Activated CD8-positive, alpha-beta memory T cell treated with anti-CD3 and anti-CD28 coated beads, Interleukin-2, amount 50 U/mL, for 4 hours (primary cell): Measurements from ENCODE around the gene PKD1L1.
"Not testable (repeated sequence)": the region's sequence is repeated elsewhere in the genome, so short reads cannot be mapped to it uniquely, and the experiment has no call there.

ENCODE experiments used
- DNase-seq: peaks from one replicate; pipeline ENCODE4 v3.0.0-alpha.2; 2020

The PKD1L1 gene

DNA sequence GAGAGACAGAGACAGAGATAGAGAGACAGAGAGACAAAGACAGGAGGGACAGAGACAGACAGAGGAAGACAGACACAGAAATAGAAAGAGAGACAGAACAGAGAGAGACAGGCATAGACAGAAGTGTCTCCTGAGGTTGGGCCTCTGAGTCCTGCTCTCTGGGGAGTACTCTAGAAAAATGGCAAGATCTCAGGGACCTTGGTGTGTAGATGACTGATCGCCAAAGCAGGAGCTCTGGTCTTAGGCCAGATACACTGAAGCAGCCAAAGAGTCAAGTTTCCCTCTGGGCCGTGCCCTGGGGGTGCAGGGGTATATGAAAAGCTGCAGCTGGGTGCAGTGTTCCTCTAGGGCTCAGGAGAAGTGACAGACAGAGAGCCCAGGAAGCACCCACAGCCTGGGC is 189.7 kb downstream of the PKD1L1 start:
- no peak for DNase-seq

- no peak for DNase-seq
Measured at GRCh38 chr7:47757921-47758411, 190.3 kb downstream of the PKD1L1 start.

- no peak for DNase-seq
Measured at GRCh38 chr7:47756636-47757035, 191.6 kb downstream of the PKD1L1 start.

GRCh38 chr7:47755248-47755647 is 193.0 kb downstream of the PKD1L1 start:
- DNase-seq = no peak

GRCh38 chr7:47751724-47752123 is 196.5 kb downstream of the PKD1L1 start:
- DNase-seq = not testable (repeated sequence)

- no peak for DNase-seq
Measured at GRCh38 chr7:47751043-47751442, 197.2 kb downstream of the PKD1L1 start.

GRCh38 chr7:47748041-47748440 is 200.2 kb downstream of the PKD1L1 start:
- no peak for DNase-seq

DNA sequence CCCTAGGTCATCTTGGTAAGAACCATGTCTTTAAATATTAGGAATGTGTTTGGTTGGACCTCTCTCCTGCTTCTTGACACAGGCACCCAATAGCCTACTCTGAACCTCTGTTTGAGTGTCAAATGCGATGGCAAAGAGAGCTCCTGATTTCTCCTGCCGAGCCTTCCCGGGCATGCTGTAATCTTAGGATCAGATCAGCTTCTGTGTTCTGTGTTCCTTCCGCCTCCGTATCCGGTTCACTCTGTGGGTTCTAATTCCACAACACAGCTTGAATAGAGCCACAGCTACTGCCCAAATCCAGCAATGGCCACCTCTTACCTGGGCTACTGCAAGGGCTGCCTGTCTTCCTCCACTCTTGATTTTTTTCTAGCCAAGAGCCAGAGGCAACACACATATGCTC is 201.1 kb downstream of the PKD1L1 start:
- DNase-seq = no peak

DNA sequence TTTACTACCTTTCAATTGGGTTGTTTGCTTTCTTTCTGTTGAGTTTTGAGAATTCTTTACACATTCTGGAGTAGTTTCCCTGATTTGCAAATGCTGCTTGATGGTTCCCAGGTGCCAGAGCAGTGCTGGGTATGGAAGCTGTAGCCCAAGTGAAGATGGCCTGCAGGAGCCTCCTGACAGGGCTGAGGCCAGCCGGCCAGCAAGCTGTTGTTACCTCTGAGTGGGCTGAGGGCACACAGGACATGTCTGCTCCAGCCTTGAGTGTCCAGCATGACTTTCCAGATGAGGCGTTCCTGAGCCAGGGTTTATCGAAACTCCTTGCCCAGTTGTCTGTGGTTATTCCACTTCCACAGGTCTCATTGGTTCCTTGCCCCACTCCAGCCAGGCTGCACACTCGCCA is 201.8 kb downstream of the PKD1L1 start:
- DNase-seq = no peak

DNA sequence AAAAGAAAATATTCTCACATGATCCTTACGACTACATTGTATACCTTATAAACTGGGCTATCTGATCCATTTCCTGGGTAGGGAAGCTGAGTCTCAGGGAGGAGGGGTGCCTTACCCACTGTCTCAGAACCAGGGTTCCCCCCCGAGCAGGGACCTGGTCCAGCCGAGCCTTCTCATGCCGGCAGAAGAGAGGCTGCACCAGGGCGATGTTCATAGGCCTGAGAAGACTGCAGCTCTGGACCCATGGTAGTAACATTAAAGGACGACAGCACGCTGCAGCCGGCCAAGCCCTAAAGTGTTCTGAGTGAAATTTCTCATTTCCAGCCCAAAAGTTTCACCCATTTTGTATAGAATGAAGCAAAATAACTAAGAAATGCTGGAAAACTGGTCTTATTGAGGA is 203.4 kb downstream of the PKD1L1 start:
- DNase-seq = no peak

DNA sequence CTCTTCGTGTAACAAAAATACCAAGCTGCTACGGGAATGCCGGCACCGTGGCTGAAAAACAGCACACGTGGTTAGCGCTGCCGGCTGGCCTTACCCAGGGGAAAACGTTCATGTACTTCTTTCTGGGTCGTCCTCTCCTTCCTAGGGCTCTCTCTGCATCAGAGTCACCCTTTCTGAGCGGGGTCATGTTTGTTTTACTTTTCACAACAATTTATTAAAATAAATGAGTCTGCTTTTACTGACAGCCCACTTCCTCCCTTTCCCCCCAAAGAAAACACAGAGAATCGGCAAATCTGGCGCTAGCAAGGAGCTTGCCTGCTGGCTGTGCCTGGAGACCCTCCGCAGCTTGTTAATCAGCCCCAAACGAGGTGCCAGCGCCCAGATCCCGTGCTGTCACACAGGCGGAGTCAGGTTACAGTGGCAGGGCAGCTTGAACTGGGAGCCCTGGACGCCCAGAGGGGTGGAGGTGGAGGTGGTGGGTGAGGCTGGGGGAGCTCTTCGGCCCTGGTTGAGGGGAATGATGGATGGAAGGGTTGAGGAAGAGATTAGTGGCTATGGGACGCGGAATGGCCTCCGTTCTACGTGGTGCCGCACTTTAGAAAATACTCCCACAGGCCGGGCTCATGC is 204.2 kb downstream of the PKD1L1 start:
- no peak for DNase-seq

DNA sequence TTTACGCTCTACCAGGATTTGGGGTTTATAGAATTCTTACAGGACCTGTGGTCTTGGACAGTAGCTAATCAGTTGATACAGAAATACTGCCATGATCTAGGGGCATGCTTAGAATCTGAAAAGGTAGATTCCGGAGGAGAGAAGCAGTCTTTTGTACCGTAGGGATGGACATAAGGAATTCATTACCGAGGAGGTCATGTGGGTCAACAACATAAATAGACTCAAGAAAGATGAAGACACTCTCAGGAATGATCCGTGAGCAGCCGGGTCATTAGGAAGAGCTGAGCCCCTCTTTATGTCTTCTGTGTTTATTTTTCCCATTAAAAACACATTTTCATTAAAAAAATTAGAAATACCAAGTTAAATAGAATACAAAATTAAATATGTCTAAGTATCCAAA is 206.3 kb downstream of the PKD1L1 start:
- no peak for DNase-seq

- DNase-seq = no peak
Measured at GRCh38 chr7:47739891-47740290, 208.4 kb downstream of the PKD1L1 start.

DNA sequence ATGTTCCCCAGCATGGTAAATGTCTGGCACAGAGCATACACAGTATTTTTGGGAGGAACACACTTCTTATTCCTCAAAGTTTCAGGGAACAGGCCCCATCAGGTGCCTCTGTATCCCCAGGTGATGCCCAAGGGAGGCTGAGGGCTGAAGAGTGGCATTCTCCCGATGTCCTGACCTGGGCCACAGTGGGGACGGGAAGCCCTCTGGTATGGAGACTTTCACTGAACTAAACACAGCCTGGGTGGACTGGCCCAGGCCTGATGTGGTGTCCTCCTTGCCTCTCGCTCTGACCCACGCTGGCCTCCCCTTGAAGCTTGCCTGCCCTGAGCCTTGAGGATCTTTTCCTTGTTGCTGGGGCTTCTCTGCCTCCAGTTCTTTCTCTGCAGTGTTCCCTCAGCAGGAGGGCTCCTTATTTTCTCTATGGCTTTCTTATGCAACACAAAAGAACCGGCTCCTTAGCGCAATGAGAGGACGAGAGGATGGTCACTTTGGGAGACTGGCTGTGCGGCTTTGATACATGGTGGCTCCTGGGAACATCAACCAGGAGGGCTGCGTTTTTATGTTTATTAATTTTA is 208.9 kb downstream of the PKD1L1 start:
- no peak for DNase-seq

DNA sequence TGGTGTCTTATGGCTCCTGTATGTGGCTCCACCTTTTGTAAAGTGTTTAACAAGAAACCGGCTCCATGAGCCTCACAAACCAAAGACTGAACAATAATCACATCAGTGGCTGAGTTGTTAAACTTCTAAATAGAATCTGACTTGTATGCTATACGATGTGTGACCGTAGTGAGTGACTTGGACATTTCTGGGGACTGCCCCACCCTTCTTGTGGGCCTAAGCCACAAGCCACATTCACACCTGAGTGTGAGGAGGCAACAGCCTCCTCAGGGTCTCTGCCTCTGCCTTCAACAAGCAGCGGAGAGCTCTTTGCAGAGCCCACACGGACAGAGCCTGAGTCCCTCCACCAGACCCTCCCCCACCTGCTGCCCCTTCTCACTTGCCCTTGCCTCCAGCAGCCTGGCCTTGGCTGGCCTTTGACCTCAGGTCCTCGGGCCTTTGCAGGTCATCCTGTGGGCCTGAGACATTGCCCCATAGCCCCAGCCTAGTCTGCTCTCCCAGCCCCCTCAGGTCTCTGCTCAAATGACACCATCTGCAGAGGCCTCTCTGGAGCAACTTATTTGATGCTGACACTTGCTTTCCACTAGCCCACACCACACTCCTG is 209.6 kb downstream of the PKD1L1 start:
- no peak for DNase-seq

- no peak for DNase-seq
Measured at GRCh38 chr7:47737601-47738000, 210.7 kb downstream of the PKD1L1 start.

DNA sequence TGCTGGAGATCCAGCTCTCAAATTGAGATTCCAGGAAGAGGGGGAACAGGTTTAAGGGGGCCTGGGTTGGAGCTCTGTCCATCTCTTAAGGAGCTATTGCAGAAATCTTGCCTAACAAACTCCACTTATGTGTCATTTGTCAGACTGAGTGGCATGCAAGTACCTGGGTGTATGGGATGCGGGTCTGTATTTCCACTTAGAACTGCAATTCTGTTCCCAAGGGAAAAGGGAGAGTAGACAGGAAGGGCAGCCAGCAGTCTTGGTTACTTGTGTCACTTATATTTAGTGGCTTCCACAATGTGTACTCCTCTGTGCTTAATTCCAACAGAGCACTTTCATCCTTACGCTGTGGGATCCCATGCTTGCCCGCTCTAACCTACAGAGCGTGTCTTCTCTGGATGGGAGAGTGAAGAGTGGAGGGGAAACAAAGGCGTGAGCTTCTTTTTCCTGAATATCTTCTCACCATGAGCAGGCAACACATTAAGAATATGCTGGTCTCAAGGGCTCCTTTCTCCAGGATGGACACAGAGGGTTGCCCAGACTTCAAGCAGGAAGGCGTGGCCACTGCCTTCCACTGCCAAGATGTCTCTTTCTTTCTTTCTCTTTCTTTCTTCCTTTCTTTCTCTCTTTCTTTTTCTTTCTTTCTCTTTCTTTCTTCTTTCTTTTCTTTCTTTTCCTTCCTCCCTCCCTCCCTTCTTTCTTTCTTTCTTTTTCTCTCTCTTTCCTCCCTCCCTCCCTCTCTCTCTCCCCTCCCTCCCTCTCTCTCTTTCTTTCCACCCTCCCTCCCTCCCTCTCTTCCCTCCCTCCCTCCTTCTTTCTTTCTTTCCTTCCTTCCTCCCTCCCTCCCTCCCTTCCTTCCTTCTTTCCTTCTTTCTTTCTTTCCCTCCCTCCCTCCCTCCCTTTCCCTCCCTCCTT is 212.6 kb downstream of the PKD1L1 start:
- no peak for DNase-seq

- no peak for DNase-seq
Measured at GRCh38 chr7:47734949-47735291, 213.3 kb downstream of the PKD1L1 start.

DNA sequence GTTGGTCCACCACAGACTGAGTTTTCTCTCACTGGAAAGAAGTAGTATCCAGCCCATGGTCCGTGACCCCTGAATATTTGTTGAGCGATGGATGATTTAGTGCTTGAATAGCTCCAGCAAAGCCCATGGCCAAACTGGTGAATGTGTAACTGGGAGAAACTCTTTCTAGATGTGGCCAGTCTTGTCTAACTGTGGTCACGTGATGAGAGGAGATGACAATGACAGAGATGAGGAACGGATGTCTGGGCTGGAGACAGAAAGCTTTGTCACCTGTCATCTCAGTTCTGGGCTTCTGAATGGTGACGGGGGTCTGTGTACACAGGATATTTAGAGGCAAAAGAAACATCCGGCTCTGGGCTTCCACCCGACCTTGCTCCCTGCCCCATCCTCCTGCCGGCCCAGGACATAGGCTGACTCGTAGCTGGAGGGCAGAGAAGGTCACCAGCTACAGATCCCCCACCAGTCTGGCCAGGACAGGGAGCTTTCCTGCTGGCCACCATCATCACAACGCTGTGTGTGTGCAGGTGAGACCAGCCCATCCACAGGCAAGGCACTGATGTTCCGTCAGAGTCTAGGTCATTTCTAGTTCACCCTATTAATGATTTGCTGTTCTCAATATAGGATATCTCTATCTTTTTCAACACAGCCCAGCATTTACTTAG is 213.8 kb downstream of the PKD1L1 start:
- no peak for DNase-seq

DNA sequence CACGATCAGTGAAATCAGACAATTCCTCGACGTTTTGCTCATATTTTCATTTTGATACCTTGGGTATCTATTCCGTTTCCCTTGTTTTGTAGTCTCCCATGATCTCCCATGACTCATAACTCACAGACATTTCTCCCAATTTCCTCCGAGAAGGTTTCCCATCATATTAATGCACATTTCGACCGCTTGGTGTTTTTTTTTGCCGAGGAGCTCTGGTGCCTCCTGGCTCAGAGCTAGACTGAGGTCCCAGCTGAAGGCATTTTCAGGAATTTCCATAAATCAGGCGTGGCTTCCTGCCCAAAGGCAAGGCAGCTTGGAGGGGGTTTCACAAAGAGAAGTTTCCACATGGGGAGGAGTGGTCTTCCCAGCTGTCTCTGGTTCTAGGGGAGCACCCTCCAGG is 218.1 kb downstream of the PKD1L1 start:
- DNase-seq = no peak

GRCh38 chr7:47726047-47726726 is 222.1 kb downstream of the PKD1L1 start:
- no peak for DNase-seq

DNA sequence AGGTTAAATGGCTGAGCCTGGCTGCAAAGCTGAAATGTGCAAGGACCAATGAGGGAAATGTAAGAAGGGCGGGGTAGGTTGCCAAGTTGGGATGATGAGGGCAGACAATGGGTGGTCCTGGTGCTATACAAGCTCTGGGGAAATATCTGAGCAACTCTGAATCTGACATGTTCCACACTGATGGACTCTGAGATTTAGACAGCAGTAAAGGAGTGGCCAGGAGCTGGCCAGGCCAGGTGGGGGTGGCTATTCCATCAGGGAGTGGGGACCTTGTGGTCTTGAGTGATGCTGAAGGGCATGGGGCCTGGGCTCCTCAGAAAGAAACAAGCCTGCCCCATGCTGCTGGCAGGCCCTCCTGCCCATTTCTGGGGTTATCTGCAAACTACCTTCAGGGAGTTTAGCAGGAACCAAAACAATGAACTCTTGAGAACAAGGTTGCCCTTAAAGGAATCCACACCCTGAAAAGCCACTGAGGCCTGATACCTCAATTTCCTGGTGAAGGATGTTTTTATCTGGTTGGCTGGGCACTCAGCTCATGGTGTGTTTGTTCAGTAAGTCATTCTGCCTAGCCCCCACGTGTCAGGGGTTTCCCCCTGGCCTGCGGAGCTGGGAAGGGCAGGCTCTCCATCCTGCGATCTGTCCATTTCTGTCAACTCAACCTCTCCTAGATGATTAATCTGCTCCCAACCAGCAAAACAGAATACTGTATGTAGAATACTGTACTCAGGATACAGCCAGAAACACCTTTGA is 223.1 kb downstream of the PKD1L1 start:
- DNase-seq = no peak
